Left ventricle myocardium superior (tissue), 1 donor: ENCODE data around the gene ACOXL. TPM values are rescaled to one million over a fixed set of nuclear protein-coding genes. Genes with fewer than 3 reads are reported as not detected.
"Not testable (repeated sequence)": the region's sequence is repeated elsewhere in the genome, so short reads cannot be mapped to it uniquely, and the experiment has no call there.

ENCODE experiments used
- ATAC-seq: fragments of 200-7000 bp; cut with Tn5 transposase; one replicate; pipeline ENCODE4 v1.9.1; 2020; ENCODE audit warnings: mild to moderate bottlenecking, moderate library complexity
- DNase-seq: peaks from one replicate; pipeline ENCODE4 v3.0.0-alpha.2; 2020
- intact Hi-C: fragments of 100-400 bp; cut with micrococcal nuclease; formaldehyde crosslinking; loops from one replicate; pipeline ENCODE4 v1.11.0; 2022
- total RNA-seq: library from RNA; stranded (reverse); fragmentation: NEBNext Ultra II Directional; extraction: Animal tissue kit (Norgen Biotek cat#: 25700); gene quantifications from one replicate; pipeline ENCODE4 v1.2.1, GENCODE V29; 2021
- donor health status: DM: no; HTN: yes; CAD: no; lungs with severe emphysema.

ACOXL gene
- total RNA-seq, 1 donor from 2014 or later: 0.10 TPM

- ATAC-seq (no peak), DNase-seq (no peak)
- intact Hi-C loops: no loop called here
These were observed 195.2 kb downstream of the ACOXL start for GRCh38 chr2:110927526-110927925.

GRCh38 chr2:110929528-110929927 is 197.2 kb downstream of the ACOXL start:
- no peak for ATAC-seq
- DNase-seq: no peak
- intact Hi-C loops: no loop called here

- intact Hi-C loops: no loop called here
- DNase-seq (no peak), ATAC-seq (peak; percentile 53)
These were observed 199.3 kb downstream of the ACOXL start for GRCh38 chr2:110931648-110932047.

GRCh38 chr2:110933420-110933819 is 201.0 kb downstream of the ACOXL start:
- DNase-seq: no peak
- no peak for ATAC-seq
- intact Hi-C loops: no loop called here

GRCh38 chr2:110934948-110935347 is 202.6 kb downstream of the ACOXL start:
- no peak for DNase-seq
- no peak for ATAC-seq
- intact Hi-C loops: no loop called here

- intact Hi-C loops: no loop called here
- no peak for DNase-seq
- no peak for ATAC-seq
These were observed 208.1 kb downstream of the ACOXL start for GRCh38 chr2:110940376-110940910.

GRCh38 chr2:110941226-110941625 is 208.9 kb downstream of the ACOXL start:
- no peak for ATAC-seq
- intact Hi-C loops: no loop called here

GRCh38 chr2:110943070-110943634 is 210.8 kb downstream of the ACOXL start:
- intact Hi-C loops: no loop called here
- DNase-seq (no peak), ATAC-seq (no peak)

More at GRCh38 chr2:110941226-110941625, 208.9 kb downstream of the ACOXL start:
- DNase-seq: no peak

- DNase-seq: peak; percentile 53
- intact Hi-C loops: no loop called here
- ATAC-seq: peak; percentile 83
These were observed 214.5 kb downstream of the ACOXL start for GRCh38 chr2:110946902-110947301.

GRCh38 chr2:110948027-110948674 is 215.8 kb downstream of the ACOXL start:
- intact Hi-C loops: no loop called here
- ATAC-seq (peak; percentile 67), DNase-seq (no peak)

GRCh38 chr2:110950281-110950680 is 217.9 kb downstream of the ACOXL start:
- intact Hi-C loops: no loop called here

GRCh38 chr2:110955045-110955444 is 222.7 kb downstream of the ACOXL start:
- ATAC-seq (no peak), DNase-seq (no peak)
- intact Hi-C loops: no loop called here

More at GRCh38 chr2:110950281-110950680, 217.9 kb downstream of the ACOXL start:
- DNase-seq: no peak
- ATAC-seq: no peak

- DNase-seq: no peak
- no peak for ATAC-seq
- intact Hi-C loops: no loop called here
These were observed 223.2 kb downstream of the ACOXL start for GRCh38 chr2:110955556-110955955.

- ATAC-seq (no peak), DNase-seq (no peak)
- intact Hi-C loops: no loop called here
These were observed 224.9 kb downstream of the ACOXL start for GRCh38 chr2:110957293-110957692.

GRCh38 chr2:110958346-110959119 is 226.2 kb downstream of the ACOXL start:
- DNase-seq (no peak), ATAC-seq (no peak)
- intact Hi-C loops: no loop called here

GRCh38 chr2:110959198-110959597 is 226.8 kb downstream of the ACOXL start:
- intact Hi-C loops: no loop called here

GRCh38 chr2:110960281-110960680 is 227.9 kb downstream of the ACOXL start:
- ATAC-seq (no peak), DNase-seq (no peak)
- intact Hi-C loops: no loop called here

More at GRCh38 chr2:110959198-110959597, 226.8 kb downstream of the ACOXL start:
- DNase-seq: no peak
- ATAC-seq: no peak

- ATAC-seq (no peak), DNase-seq (no peak)
- intact Hi-C loops: no loop called here
These were observed 228.6 kb downstream of the ACOXL start for GRCh38 chr2:110960954-110961353.

GRCh38 chr2:110961643-110962042 is 229.3 kb downstream of the ACOXL start:
- ATAC-seq, DNase-seq, intact Hi-C loops: not testable (repeated sequence)

GRCh38 chr2:110969696-110970095 is 237.3 kb downstream of the ACOXL start:
- intact Hi-C loops: no loop called here
- DNase-seq (no peak), ATAC-seq (no peak)
